K562 (cell line): ENCODE measurements around the gene SPIB. TPM values are rescaled to one million over a fixed set of nuclear protein-coding genes. Genes with fewer than 3 reads are reported as not detected.
A peak's percentile ranks its signal among the peaks of the same experiment; 100 is the strongest.

Source experiments
- CBX3 ChIP-seq, 2 experiments: IDR thresholded peaks; 1 replicate in 1 of 2; 2 replicates in 1 of 2; pipeline ENCODE4 v1.6.1; 2012; ENCODE audit warnings: inconsistent platforms in 2 of 2, low read length in 2 of 2, borderline replicate concordance in 1 of 2, control low read depth in 1 of 2
- IFI16 ChIP-seq: fragments of 250-450 bp; sonication (Bioruptor Pico); IDR thresholded peaks from 2 replicates; pipeline ENCODE4 v2.1.2; 2022; ENCODE audit warnings: mild to moderate bottlenecking, inconsistent platforms
- MLX ChIP-seq, 2 experiments: fragments of 450-650 bp in 1 of 2; sonication (generic) in 1 of 2; formaldehyde crosslinking; conservative IDR thresholded peaks; 2 replicates each; pipeline versions ENCODE4 v1.4.0 to v1.8.1; 2020 to 2022; ENCODE audit warnings: mild to moderate bottlenecking in 1 of 2, missing genetic modification reagents in 1 of 2
- NONO ChIP-seq, 2 experiments: fragments of 200-400 bp in 1 of 2; fragments of 450-650 bp in 1 of 2; formaldehyde crosslinking in 1 of 2; IDR thresholded peaks; 2 replicates each; pipeline ENCODE4 v1.6.1; 2017; ENCODE audit warnings: low read depth in 2 of 2, mild to moderate bottlenecking in 2 of 2, moderate library complexity in 2 of 2, low read length in 1 of 2
- NR0B1 ChIP-seq: fragments of 450-650 bp; IDR thresholded peaks from one replicate; pipeline ENCODE4 v1.6.1; 2018; ENCODE audit warnings: mild to moderate bottlenecking, moderate library complexity; ENCODE audit not compliant: partially characterized antibody
- RAD21 ChIP-seq, 2 experiments: fragments of 250-450 bp in 1 of 2; fragments of 450-650 bp in 1 of 2; sonication (Bioruptor Pico) in 1 of 2; formaldehyde crosslinking in 1 of 2; IDR thresholded peaks in 1 of 2; conservative IDR thresholded peaks in 1 of 2; 2 replicates each; pipeline versions ENCODE4 v1.4.0 to v1.8.0; 2020 to 2022; ENCODE audit warnings: mild to moderate bottlenecking in 2 of 2, moderate library complexity in 1 of 2
- RCOR1 ChIP-seq, 2 experiments: IDR thresholded peaks; 2 replicates each; pipeline ENCODE4 v1.6.1; 2012; ENCODE audit warnings: low read depth in 2 of 2, low read length in 2 of 2, borderline replicate concordance in 1 of 2, improper control_type of control experiment in 1 of 2
- RUNX1 ChIP-seq: sonication (generic); IDR thresholded peaks from 2 replicates; pipeline ENCODE4 v1.6.1; 2016; ENCODE audit warnings: antibody characterized with exemption, low read depth
- SMC3 ChIP-seq: conservative IDR thresholded peaks from 2 replicates; pipeline ENCODE4 v1.6.1; 2011; ENCODE audit warnings: low read depth, low read length, improper control_type of control experiment; ENCODE audit not compliant: insufficient read depth
- THRB ChIP-seq: fragments of 450-650 bp; formaldehyde crosslinking; conservative IDR thresholded peaks from 2 replicates; pipeline ENCODE4 v1.4.0; 2022; ENCODE audit warnings: mild to moderate bottlenecking, missing genetic modification characterization
- VEZF1 ChIP-seq: fragments of 200-800 bp; sonication (Bioruptor generic); IDR thresholded peaks from 2 replicates; pipeline ENCODE4 v1.6.1; 2017; ENCODE audit warnings: missing genetic modification characterization, missing compliant biosample characterization
- ZBTB33 ChIP-seq: sonication (generic); formaldehyde crosslinking; IDR thresholded peaks from 2 replicates; pipeline ENCODE4 v1.8.1; 2023; ENCODE audit warnings: mild to moderate bottlenecking, missing genetic modification reagents
- ZNF239 ChIP-seq: fragments of 250-450 bp; sonication (Bioruptor Pico); IDR thresholded peaks from 2 replicates; pipeline ENCODE4 v1.4.0; 2020; ENCODE audit warnings: mild to moderate bottlenecking
- polyA plus RNA-seq, 8 experiments: library from polyadenylated mRNA; depleted of rRNA in 4 of 8; stranded (reverse) in 5 of 8; unstranded in 3 of 8; fragments of >200 nt; fragmentation: Nextera tagmentation in 2 of 8; fragmentation: Illumina TruSeq in 1 of 8; extraction: Ambion mirVana in 2 of 8; extraction: Trizol in 1 of 8; gene quantifications; 2 replicates each; pipeline versions ENCODE4 v1.2.1 to v1.2.3, GENCODE V29; 2011 to 2014; ENCODE audit warnings: inconsistent platforms in 1 of 8, missing spikeins in 1 of 8
- total RNA-seq, 7 experiments: library from RNA; depleted of rRNA in 6 of 7; stranded (reverse); fragments of >200 nt in 6 of 7; fragmentation: Illumina TruSeq in 2 of 7; extraction: Trizol in 2 of 7; gene quantifications; 2 replicates each; pipeline versions ENCODE4 v1.2.1 to v1.2.3, GENCODE V29; 2011 to 2021; ENCODE audit warnings: low replicate concordance in 1 of 7
- TF ChIP-seq, protein P1 (sequence below): fragments of 250-450 bp; sonication (Bioruptor Pico); IDR thresholded peaks from 2 replicates; pipeline ENCODE4 v1.5.0; 2021; ENCODE audit warnings: mild to moderate bottlenecking, moderate library complexity

Gene SPIB
- total and polyA plus RNA-seq, 9 of the 15 experiments (the other 6 are each of a cell fraction or from before 2014, with no cell fraction given): 0.06 to 1.0 (median 0.43) TPM; not detected in 1

GRCh38 chr19:50478901-50479715 lies 60.4 kb downstream of the SPIB start (continued):
- TF ChIP-seq IFI16 (CRISPR knock-in tag) (no peak), RCOR1 (IDR thresholded peaks at IDR 0.05; ENCODE audit: borderline replicate concordance in 1 of 2, low read depth in 2 of 2, low read length in 2 of 2) (no peak), ZNF239 (CRISPR knock-in tag) (no peak), NR0B1 (no peak), ZBTB33 (CRISPR knock-in tag) (peak; percentile 79), THRB (CRISPR knock-in tag) (no peak), CBX3 (IDR thresholded peaks at IDR 0.05; ENCODE audit: borderline replicate concordance in 1 of 2, low read length in 2 of 2) (peak in 1 of 2 experiments; percentile 64; a peak in 1 of 3 replicates), SMC3 (peak; percentile 92), RAD21 (CRISPR knock-in tag; conservative IDR thresholded peaks at IDR 0.05 in 1 of 2, IDR thresholded peaks at IDR 0.05 in 1 of 2) (peak; percentile 42 to 63), MLX (CRISPR knock-in tag; conservative IDR thresholded peaks at IDR 0.05) (no peak), NONO (IDR thresholded peaks at IDR 0.05; ENCODE audit: low read depth in 2 of 2, low read length in 1 of 2) (no peak), RUNX1 (no peak), VEZF1 (CRISPR knock-in tag) (no peak)
- TF ChIP-seq, protein P1, sequence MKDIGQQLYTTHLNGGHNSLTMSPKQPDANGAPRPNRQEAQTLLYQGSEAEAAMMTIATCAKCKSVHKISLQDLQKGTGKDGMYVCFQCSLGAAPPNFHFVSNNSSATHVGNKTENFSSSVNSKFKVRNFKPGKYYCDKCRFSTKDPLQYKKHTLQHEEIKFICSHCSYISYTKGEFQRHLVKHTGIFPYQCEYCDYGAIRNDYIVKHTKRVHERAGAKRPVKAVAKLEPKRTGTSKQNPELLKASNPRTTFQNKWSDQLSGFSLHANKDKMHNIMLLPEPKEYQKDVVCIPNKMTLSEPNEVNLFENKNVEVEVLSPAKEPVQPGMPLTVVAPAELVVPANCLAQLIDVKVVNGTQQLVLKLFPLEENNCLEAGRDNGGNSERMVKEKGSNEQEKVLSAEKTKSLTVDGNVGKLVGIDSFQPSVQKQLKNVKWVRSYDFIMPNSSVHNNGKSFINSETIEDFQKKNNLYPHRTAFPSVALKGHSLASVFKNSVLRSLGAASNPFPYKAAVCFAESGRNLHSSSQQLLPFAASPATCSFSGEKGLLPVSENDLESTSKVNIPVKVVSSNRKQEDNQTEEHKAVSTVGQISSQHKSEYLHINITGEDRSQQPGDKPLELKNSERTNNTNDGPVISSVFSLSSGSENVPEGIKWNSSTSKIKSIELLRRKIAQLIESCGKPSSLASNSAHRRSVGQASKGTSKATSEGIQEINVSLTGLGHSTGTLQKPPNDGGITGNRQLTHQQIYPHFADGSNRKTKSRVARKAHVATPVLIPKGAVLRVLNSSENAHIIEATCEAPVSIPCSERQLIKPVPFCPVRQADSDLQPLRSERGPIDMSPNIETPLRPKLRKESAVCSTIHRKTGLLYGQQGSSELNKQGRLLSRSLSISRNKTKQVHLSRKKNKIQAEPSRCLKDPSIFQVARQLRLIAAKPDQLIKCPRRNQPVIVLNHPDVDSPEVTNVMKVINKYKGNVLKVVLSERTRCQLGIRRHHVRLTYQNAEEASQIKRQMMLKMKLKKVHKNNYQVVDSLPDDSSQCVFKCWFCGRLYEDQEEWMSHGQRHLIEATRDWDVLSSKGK (CRISPR knock-in tag): no peak
